ENCODE data around the gene MIEF1. TPM values are rescaled to one million over a fixed set of nuclear protein-coding genes. Genes with fewer than 3 reads are reported as not detected.

Gene MIEF1
- total RNA-seq, 1 experiment from 2014 or later, result 27.9 TPM

DNA sequence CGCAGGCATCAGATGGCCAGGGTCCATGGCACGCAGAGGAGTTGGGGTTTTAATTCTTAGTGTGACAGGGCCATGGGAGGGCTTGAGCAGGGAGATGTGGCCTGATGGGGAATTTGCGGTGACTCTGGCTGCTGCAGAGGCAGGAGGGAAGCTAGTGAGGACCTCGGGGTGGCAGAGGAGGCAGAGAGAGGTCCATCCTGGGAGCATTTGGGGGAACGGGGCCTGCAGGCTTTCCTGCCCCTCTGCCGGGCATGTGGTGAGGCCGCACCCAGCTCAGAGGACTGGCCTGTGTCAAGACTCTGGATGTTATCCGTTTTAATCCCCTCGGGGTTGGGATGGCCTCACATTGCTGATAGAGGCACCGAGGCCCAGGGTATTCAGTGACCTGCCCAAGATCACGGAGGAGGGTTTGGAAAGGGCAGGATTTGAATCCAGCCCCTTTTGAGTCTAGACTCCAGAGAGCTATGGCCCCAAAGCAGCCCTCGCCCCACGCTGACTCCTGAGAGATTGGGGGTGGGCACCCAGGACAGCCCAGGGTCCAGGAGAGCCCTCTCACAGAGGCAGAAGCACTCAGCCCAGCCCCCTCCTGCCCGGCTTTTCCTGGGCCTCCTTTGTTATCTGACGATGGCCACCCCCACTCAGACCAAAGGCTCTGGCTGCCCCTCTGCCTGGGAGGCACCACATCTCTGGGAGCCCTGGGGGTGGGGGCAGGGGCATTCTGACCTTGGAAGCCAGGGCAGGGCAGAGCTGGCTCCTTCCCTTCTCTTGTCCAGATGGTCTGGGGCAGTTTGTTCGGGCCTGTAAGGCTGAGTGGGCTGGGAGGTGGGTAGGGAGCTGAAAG lies 31.4 kb upstream of the MIEF1 start:
- no peak for DNase-seq (ENCODE audit: low read depth)

DNA sequence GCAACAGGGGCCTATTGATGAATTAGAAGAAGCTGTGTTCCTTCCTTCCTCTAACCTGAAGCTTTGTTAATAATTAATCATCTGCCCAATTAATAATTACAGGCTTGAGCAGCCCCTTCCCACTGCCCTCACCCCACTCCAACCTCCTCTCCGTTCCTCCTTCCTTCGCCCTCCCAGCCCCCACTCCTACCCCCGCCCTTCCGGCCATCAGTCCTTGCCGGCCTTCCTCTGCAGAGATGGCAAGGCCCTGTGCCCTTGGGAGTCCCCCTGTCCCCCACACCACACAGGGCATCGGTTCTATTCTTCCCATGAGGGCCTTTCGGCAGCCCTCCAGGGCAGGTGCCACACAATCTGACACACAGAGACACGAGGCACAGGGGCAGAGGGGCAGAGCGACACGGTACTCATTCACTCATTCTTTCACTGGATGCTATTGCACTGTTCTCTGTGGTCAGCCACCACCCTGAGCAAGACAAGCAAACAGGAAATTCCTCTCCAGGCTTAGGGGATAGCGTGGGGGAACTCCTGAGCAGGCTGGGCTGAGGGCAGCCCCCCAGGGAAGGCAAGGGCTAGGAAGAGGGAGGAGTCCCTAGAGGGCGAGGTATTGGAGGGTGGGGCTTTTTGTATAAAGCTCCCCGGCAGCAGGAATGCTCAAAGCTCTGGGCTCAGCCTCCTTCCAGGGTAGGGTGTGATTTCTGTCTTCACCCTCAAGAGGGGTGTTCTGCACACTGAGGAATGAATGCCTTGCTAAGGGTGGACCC lies 30.5 kb upstream of the MIEF1 start:
- no peak for DNase-seq (ENCODE audit: low read depth)

DNA sequence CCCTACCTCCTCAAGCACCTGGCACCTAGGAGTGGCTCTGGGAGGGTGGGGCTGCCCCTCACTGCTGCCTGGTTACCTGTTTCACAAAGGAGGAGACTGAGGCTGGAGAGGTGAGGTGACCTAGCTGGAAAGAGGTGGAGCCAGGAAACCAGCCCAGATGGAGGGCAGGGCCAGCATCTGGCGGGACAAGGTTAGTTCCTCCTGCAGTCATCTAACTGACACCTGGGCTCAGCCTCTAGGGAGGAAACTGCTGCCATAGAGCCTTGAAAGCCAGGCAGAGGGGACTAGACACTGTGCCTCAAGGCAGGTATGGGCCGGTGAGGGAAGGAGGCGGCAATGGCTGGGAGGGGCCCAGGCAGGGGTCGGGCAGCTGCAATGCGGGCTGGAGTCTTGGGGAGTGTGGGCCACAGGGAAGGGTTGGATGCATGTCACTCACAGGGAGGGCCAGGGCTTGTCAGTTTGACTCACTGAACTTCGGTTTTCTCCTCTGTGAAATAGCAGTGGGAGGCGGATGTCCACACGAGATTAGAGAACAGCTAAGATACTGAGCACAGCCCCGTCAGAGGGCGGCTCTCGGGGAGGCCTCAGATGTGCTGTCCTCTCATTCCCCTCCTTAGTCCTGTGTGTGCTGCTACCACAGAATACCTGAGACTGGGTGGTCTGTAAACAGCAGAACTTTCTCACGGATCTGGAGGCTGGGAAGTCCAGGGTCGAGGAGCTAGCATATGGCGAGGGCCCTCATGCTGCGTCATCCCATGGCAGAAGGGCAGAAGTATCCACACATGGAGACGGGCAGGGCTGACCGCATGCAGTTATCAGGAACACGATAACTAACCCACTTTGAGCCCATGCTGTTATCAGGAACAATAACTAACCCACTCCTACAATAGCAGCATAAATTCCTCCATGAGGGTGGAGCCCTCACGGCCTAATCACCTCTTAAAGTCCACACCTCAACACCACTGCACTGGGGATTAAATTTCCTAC lies 29.2 kb upstream of the MIEF1 start:
- no peak for DNase-seq (ENCODE audit: low read depth)

DNA sequence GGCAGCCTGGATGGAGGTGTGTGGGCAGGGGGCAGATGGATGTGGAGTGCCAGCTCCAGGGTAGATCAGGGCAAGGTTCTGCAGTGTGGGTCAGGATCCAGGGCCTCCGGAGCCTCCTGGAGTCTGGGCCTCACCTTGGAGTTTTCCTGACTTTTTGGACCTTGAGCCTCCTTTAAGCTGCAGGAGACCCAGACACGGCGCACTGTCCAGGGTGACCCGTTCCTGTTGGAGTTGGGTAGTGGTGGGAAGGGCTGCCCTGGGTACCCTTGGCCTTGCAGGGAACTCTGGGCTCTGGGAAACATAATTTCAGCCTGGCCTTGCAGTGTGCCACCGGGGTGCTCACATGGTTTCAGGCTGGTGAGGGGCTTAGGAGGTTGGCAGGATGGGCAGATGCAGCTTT lies 28.2 kb upstream of the MIEF1 start:
- DNase-seq (ENCODE audit: low read depth), result no peak

DNA sequence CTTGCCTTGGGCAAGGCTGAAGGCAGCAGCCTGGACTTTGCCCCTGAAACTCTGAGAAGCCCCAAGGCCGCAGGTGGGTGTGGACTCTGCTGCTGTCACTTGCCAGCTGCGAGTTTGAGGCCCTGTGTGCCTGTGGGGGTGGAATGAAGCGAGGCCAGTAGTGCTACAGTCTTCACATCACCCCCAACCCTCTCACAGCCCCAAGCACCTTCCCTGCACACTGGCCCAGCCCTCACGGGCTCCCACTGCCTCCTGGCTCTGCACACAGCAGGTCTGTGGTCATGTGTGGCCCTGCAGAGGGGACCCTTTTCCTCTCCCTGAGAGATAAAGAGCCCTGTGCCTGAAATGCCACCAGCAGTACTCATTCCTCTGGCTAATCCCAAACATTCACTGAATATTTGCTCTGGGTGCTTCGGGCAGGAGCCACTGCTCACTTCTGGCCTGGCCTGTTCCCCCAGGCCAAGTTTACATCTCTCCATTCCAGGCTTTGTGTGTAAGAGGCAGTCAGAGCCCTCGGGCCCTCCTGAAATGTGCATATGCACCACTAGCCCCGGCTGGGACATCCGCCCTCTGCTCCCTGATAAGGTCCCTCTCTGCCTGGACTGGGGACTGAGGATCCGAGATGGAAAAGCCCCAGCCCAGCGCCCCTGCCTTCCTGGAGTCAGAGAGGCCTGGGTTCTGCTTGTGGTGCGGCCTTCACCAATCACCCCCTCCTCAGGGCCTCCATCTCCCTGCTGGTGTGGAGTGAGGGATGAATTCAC lies 27.6 kb upstream of the MIEF1 start:
- no peak for DNase-seq (ENCODE audit: low read depth)

DNA sequence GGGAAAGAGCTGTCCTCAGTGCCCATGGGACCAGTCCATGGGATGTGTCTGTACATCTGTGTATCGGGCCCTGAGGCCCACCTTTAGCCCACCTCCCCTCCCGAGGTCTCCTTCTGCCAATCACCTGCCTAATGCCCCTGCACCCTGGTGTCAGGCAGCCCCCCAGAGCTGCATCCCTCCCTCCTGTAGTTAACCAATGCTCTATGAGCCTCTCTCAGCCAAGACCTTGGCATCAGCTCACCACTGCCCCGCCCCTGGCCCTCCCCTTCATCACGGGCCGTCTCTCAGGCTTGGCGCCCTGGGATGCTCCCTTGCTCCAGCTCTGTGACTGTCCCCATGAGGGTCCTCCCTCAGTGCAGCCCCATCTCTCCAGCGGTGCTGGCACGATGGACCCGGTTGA lies 26.8 kb upstream of the MIEF1 start:
- no peak for DNase-seq (ENCODE audit: low read depth)

DNA sequence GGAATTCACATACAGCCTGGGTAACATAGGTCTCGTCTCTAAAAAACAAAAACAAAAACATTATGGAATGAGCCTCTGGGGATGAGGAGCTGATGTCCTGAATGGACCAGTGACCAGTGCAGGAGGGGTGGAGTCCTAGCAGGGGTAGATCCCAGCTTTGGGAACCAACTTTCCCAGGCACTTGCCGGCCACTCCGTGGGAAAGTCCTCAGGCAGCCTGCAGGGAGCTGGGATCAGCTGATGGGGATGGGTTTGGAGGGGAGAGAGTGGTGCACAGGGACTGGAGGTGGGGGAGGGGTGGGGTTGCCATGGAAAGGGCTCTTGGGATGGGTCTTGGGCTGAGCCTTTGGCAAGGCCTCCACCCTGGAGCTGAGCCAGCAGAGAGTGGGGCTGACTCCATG lies 26.2 kb upstream of the MIEF1 start:
- DNase-seq (ENCODE audit: low read depth), result no peak

DNA sequence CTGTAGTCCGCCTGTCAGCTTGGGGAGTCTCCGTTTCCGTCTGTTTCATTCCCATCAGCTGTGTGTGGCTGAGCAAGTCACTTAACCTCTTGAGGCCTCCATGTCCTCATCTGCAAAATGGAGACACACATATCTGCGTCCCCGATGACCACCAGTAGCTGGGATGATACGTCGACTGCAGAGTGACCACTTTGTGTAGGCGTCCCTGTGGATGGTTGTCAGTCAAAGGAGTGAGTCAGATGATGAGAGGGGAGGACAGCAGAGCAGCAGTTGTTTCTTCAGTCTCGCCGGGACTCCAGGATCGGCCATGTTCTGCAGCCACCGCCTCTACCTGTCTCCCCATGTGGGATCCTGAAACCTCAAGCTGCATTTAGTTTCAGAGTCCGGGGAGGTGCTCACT lies 25.4 kb upstream of the MIEF1 start:
- no peak for DNase-seq (ENCODE audit: low read depth)

DNA sequence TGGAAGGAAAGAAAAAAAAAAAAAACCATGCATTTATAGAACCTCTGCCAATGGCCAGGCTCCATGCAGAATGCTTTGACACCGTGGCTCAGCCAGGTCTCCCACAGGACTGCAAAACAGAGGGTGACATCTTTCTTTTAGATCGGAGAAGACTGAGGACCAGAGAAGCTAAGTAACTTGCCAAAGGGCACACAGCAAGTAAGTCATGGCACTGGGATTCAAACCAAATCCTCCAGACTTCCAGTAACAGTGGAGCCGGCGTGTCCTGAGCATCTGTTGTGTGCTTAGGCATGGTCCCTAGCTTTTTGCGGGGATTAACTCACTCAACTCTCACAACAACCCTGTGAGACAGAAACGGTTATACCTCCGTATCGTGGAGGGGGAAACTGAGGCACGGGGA lies 24.5 kb upstream of the MIEF1 start:
- DNase-seq (ENCODE audit: low read depth), result no peak

DNA sequence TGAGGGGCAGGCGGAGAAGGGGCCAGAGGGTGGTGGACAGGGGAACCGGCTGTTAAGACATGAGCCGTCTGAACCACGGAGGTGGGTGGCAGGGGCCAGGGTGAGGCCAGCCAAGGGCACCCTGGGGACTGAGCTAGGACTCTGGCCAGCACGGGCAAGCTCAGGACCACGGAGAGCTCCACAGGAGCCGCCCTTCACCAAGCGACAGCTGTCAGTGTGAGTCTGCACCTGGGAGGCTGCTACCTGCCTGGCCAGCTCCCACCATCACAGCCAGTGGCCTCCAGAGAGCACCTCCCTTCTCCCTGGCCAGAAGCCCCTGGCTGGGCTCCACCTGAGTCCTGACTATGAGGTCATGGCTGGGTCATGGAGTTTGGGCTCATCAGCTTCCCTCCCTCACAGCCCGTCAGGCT lies 23.6 kb upstream of the MIEF1 start:
- DNase-seq (ENCODE audit: low read depth), result no peak

DNA sequence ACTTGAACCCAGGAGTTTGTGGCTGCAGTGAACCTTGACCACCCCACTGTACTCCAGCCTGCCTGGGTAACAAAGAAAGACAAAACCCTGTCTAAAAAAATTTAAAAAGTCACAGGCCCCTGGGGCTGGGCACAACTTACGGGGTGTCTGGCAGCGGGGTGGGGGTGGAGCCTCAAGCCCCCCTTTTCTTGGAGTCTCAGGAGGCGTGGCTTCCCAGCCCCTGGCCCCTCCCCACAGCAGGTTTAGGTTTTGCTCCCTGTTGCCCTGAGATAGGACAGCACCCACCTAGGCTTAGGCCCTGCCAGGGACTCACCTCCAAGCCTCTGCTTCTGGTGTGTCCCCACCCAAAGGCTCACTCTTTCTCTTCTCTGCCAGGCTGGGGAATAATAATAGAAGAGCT lies 22.8 kb upstream of the MIEF1 start:
- DNase-seq (ENCODE audit: low read depth), result no peak

DNA sequence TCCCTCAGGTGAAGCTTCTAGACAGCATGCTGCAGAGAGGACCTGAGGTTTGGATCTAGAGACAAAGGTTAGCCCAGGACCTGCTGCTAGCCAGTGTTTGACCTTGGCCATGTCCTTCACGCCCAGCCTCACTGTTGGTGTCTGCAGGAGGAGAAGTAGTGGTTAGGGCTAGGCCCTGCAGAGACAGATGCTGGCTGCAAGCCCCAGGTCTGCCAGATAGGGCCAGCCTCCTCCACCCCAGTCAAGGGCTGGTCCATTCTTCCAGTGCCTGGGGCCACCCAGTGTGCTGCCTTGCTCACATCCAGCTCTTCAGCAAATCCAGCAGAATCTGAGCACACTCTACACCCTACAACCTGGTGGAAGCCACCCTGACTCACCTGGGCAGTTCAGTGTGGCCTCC lies 21.5 kb upstream of the MIEF1 start:
- DNase-seq (ENCODE audit: low read depth), result no peak

DNA sequence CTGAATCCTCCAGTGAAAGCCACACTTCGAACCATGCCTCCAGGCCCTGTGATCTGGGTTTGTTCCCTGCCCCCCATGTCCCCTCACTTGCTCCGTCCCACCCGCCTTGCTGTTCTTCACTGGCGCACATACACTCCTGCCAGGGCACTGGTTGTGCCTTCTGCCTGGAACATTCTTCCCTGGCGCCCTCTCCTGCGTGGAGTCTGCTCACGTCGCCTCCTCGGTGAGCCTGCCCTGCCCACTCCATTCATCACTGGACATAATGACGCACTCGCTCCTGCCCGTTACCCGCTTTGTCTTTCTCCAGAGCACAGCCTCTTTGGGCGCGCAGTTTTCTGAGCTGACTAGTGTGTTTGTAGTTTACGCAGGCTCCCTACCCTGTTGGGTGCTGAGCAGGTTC lies 21.0 kb upstream of the MIEF1 start:
- no peak for DNase-seq (ENCODE audit: low read depth)

DNA sequence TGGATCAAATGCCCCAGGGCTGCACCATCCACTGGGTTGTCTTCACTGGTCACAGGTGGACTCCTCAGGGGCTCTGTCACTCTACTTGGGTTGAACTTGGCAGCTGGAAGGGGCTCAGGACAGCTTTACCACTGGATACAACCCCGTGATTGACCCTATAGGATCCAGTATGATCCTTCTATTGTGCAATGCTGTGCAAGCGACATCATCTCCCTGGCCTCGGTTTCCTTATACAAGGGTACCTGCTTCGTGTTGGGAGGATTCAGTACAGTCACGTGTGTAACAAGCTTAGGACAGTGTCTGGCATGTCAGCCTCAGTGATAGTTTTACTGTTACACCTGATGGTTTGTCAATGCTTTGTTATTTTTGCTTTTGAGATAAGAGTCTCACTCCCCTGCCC lies 20.5 kb upstream of the MIEF1 start:
- DNase-seq (ENCODE audit: low read depth), result no peak

DNA sequence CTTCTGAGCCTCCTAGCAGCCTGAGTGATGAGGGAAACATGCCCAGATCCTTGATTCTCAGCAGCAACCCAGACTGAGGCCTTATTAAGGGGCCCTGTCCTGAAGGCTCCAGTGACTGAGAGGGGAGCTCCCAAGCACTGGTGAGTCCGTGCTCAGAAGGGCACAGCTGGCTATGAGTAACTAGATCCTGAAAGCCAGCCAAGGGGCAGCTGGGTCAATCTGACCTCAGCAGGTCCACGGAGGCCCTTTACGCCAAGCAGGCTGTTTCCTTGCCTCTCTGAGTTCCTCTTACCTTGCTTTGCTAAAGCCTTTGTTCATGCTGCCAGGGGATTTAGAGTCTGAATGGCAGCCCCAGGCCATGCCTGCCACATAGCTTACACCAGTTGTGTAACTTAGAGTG lies 19.3 kb upstream of the MIEF1 start:
- peak; percentile 74 for DNase-seq (ENCODE audit: low read depth)

DNA sequence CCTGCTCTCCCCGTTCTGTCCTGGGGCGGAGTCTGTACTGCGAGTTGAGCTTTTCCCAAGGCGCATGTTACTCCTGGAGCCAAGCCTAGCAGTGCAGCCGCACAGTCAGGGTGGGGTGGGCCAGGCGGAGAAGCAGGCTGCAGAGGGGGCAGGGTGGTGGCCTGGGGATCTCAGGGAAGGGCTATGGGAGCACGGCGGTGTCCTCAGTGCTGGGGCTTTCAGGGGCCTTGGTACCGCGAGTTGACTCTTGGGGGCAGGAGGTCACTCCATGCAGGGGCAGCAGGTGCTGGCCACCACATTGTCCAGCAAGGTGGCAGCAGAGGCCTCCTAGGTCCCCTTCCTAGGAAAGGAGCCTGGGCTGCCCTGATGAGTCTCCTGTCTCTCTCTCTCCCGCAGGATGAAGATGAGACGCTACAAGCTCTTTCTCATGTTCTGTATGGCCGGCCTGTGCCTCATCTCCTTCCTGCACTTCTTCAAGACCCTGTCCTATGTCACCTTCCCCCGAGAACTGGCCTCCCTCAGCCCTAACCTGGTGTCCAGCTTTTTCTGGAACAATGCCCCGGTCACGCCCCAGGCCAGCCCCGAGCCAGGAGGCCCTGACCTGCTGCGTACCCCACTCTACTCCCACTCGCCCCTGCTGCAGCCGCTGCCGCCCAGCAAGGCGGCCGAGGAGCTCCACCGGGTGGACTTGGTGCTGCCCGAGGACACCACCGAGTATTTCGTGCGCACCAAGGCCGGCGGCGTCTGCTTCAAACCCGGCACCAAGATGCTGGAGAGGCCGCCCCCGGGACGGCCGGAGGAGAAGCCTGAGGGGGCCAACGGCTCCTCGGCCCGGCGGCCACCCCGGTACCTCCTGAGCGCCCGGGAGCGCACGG lies 14.9 kb upstream of the MIEF1 start:
- no peak for DNase-seq (ENCODE audit: low read depth)

DNA sequence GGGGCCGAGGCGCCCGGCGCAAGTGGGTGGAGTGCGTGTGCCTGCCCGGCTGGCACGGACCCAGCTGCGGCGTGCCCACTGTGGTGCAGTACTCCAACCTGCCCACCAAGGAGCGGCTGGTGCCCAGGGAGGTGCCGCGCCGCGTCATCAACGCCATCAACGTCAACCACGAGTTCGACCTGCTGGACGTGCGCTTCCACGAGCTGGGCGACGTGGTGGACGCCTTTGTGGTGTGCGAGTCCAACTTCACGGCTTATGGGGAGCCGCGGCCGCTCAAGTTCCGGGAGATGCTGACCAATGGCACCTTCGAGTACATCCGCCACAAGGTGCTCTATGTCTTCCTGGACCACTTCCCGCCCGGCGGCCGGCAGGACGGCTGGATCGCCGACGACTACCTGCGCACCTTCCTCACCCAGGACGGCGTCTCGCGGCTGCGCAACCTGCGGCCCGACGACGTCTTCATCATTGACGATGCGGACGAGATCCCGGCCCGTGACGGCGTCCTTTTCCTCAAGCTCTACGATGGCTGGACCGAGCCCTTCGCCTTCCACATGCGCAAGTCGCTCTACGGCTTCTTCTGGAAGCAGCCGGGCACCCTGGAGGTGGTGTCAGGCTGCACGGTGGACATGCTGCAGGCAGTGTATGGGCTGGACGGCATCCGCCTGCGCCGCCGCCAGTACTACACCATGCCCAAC lies 14.1 kb upstream of the MIEF1 start:
- no peak for DNase-seq (ENCODE audit: low read depth)

DNA sequence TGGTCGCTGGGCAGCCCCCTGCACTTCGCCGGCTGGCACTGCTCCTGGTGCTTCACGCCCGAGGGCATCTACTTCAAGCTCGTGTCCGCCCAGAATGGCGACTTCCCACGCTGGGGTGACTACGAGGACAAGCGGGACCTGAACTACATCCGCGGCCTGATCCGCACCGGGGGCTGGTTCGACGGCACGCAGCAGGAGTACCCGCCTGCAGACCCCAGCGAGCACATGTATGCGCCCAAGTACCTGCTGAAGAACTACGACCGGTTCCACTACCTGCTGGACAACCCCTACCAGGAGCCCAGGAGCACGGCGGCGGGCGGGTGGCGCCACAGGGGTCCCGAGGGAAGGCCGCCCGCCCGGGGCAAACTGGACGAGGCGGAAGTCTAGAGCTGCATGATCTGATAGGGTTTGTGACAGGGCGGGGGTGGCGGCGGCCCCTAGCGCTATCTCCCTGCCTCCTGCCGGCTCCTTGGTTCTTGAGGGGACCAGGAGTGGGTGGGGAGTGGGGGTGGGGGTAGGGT lies 13.5 kb upstream of the MIEF1 start:
- DNase-seq (ENCODE audit: low read depth), result no peak

Data from LHCN-M2 (cell line).